HepG2 (cell line): ENCODE measurements around the gene QSOX1. TPM values are rescaled to one million over a fixed set of nuclear protein-coding genes. Genes with fewer than 3 reads are reported as not detected.
A peak's percentile ranks its signal among the peaks of the same experiment; 100 is the strongest.

Experiments
- BRCA1 ChIP-seq: sonication (generic); formaldehyde crosslinking; IDR thresholded peaks from 2 replicates; pipeline ENCODE4 v1.4.0; 2020; ENCODE audit warnings: missing genetic modification reagents
- CHCHD3 ChIP-seq: sonication (generic); formaldehyde crosslinking; IDR thresholded peaks from 2 replicates; pipeline ENCODE4 v1.8.0; 2022; ENCODE audit warnings: mild to moderate bottlenecking, missing genetic modification reagents, moderate library complexity
- ISL2 ChIP-seq: sonication (generic); formaldehyde crosslinking; IDR thresholded peaks from 2 replicates; pipeline ENCODE4 v1.5.0; 2020; ENCODE audit warnings: missing genetic modification reagents
- JUND ChIP-seq: sonication (generic); formaldehyde crosslinking; IDR thresholded peaks from 2 replicates; pipeline ENCODE4 v1.8.0; 2022; ENCODE audit warnings: mild to moderate bottlenecking, missing genetic modification reagents
- MED8 ChIP-seq: sonication (generic); formaldehyde crosslinking; IDR thresholded peaks from 2 replicates; pipeline ENCODE4 v1.8.1; 2023; ENCODE audit warnings: mild to moderate bottlenecking, missing genetic modification reagents; ENCODE audit not compliant: insufficient replicate concordance
- MEIS1 ChIP-seq: sonication (generic); formaldehyde crosslinking; IDR thresholded peaks from 2 replicates; pipeline ENCODE4 v1.9.0; 2021; ENCODE audit warnings: mild to moderate bottlenecking, missing genetic modification reagents, moderate library complexity, borderline replicate concordance
- NAIF1 ChIP-seq: sonication (generic); formaldehyde crosslinking; IDR thresholded peaks from 2 replicates; pipeline ENCODE4 v1.5.0; 2020; ENCODE audit warnings: mild to moderate bottlenecking, missing genetic modification reagents, borderline replicate concordance
- NCOA1 ChIP-seq: sonication (generic); formaldehyde crosslinking; IDR thresholded peaks from 2 replicates; pipeline ENCODE4 v1.9.0; 2021; ENCODE audit warnings: missing genetic modification reagents
- PHF20 ChIP-seq: sonication (generic); formaldehyde crosslinking; IDR thresholded peaks from 2 replicates; pipeline ENCODE4 v1.5.0; 2020; ENCODE audit warnings: mild to moderate bottlenecking, missing genetic modification reagents
- RBM22 ChIP-seq: fragments of 200-400 bp; formaldehyde crosslinking; optimal IDR thresholded peaks from 2 replicates; pipeline ENCODE3; 2017; ENCODE audit warnings: mild to moderate bottlenecking, low read length, moderate library complexity
- RFXANK ChIP-seq: IDR thresholded peaks from 2 replicates; pipeline ENCODE4 v1.6.1; 2016
- SMYD3 ChIP-seq: sonication (generic); formaldehyde crosslinking; IDR thresholded peaks from 2 replicates; pipeline ENCODE4 v1.8.1; 2023; ENCODE audit warnings: mild to moderate bottlenecking, missing genetic modification reagents
- SP5 ChIP-seq: IDR thresholded peaks from 2 replicates; pipeline ENCODE4 v1.6.1; 2016; ENCODE audit warnings: low read depth, borderline replicate concordance
- TEAD3 ChIP-seq: optimal IDR thresholded peaks from 2 replicates; pipeline ENCODE3; 2016; ENCODE audit warnings: borderline replicate concordance
- ZBTB42 ChIP-seq: sonication (generic); formaldehyde crosslinking; IDR thresholded peaks from 2 replicates; pipeline ENCODE4 v1.5.0; 2020; ENCODE audit warnings: mild to moderate bottlenecking, missing genetic modification reagents
- ZNF143 ChIP-seq: sonication (generic); formaldehyde crosslinking; IDR thresholded peaks from 2 replicates; pipeline ENCODE4 v1.4.0; 2020; ENCODE audit warnings: missing genetic modification reagents
- ZNF333 ChIP-seq: sonication (generic); formaldehyde crosslinking; IDR thresholded peaks from 2 replicates; pipeline ENCODE4 v1.4.0; 2020; ENCODE audit warnings: mild to moderate bottlenecking, missing genetic modification reagents, borderline replicate concordance
- ZNF367 ChIP-seq: sonication (generic); formaldehyde crosslinking; IDR thresholded peaks from 2 replicates; pipeline ENCODE4 v1.4.0; 2020; ENCODE audit warnings: missing genetic modification reagents, borderline replicate concordance
- ZNF720 ChIP-seq: sonication (generic); formaldehyde crosslinking; IDR thresholded peaks from 2 replicates; pipeline ENCODE4 v1.4.0; 2020; ENCODE audit warnings: missing genetic modification reagents
- ZNF792 ChIP-seq: IDR thresholded peaks from 2 replicates; pipeline ENCODE4 v1.6.1; 2016
- ZNF850 ChIP-seq: sonication (generic); formaldehyde crosslinking; conservative IDR thresholded peaks from 2 replicates; pipeline ENCODE4 v1.9.0; 2021; ENCODE audit warnings: mild to moderate bottlenecking, missing genetic modification reagents
- polyA plus RNA-seq, 8 experiments: library from polyadenylated mRNA; depleted of rRNA in 3 of 8; stranded (reverse) in 7 of 8; unstranded in 1 of 8; fragments of >200 nt; fragmentation: Illumina TruSeq in 4 of 8; extraction: Trizol in 4 of 8; gene quantifications; 2 replicates each; pipeline versions ENCODE4 v1.2.1 to v1.2.3, GENCODE V29; 2011 to 2016; ENCODE audit warnings: low read depth in 4 of 8, missing spikeins in 1 of 8, mixed read lengths in 1 of 8; ENCODE audit not compliant: insufficient read depth in 1 of 8
- total RNA-seq, 5 experiments: library from RNA; depleted of rRNA; stranded (reverse); fragments of >200 nt; fragmentation: Illumina TruSeq; extraction: Trizol; gene quantifications; 2 replicates each; pipeline ENCODE4 v1.2.3, GENCODE V29; 2016; ENCODE audit warnings: low read depth in 1 of 5
- TF ChIP-seq, protein P1 (sequence below): sonication (generic); formaldehyde crosslinking; IDR thresholded peaks from 2 replicates; pipeline ENCODE4 v1.8.0; 2022; ENCODE audit warnings: missing genetic modification reagents, low read depth, mild to moderate bottlenecking, borderline replicate concordance
- TF ChIP-seq, protein P2 (sequence below): sonication (generic); formaldehyde crosslinking; IDR thresholded peaks from 2 replicates; pipeline ENCODE4 v1.8.1; 2023; ENCODE audit warnings: mild to moderate bottlenecking, moderate library complexity, missing genetic modification reagents
- TF ChIP-seq, protein P3 (sequence below): sonication (generic); formaldehyde crosslinking; IDR thresholded peaks from 2 replicates; pipeline ENCODE4 v1.4.0; 2020; ENCODE audit warnings: missing genetic modification reagents
- TF ChIP-seq, protein P4 (sequence below): sonication (generic); formaldehyde crosslinking; IDR thresholded peaks from 2 replicates; pipeline ENCODE4 v1.4.0; 2020; ENCODE audit warnings: missing genetic modification reagents
- TF ChIP-seq, protein P5 (sequence below): sonication (generic); formaldehyde crosslinking; IDR thresholded peaks from 2 replicates; pipeline ENCODE4 v1.4.0; 2020; ENCODE audit warnings: low read depth, mild to moderate bottlenecking, missing genetic modification reagents
- TF ChIP-seq, protein P6 (sequence below): sonication (generic); formaldehyde crosslinking; IDR thresholded peaks from 2 replicates; pipeline ENCODE4 v1.5.0; 2020; ENCODE audit warnings: missing genetic modification reagents

Gene QSOX1
- total and polyA plus RNA-seq, 2 of the 13 experiments (the other 11 are each of a cell fraction or from before 2014, with no cell fraction given) = 6.8 to 40.2 TPM

DNA sequence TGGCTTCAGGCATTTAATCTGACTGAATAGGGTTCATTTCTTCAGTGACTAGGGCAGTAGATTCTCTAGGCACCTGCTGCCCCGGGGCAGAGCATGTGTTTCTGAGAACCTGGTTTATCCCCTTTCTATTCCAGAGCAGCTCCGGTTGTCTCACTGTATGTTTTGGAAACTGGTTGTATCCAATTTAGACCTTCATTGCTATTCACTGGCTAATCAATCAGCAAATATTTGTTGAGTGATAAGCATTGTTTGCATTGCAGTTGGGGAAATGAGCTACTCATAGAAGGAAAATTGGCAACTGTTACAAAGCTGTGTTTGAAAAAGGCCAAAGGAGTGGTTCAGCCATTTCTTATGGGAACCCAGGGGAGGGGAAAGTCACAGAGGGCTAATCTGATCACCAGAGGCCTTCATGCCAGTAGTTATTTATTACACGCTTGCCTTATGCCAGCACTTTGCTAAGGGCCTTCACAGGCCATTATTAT, 2.9 kb downstream of the QSOX1 start (continued):
- TF ChIP-seq, protein P1, sequence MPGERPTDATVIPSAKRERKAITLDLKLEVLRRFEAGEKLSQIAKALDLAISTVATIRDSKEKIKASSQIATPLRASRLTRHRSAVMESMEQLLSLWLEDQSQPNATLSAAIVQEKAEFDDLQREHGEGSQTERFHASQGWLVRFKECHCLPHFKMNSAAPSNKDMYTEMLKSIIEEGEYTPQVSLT = no peak
- no peak for TF ChIP-seq ZNF367 (CRISPR knock-in tag)
- TF ChIP-seq ZNF333 = no peak
- TF ChIP-seq, protein P2, sequence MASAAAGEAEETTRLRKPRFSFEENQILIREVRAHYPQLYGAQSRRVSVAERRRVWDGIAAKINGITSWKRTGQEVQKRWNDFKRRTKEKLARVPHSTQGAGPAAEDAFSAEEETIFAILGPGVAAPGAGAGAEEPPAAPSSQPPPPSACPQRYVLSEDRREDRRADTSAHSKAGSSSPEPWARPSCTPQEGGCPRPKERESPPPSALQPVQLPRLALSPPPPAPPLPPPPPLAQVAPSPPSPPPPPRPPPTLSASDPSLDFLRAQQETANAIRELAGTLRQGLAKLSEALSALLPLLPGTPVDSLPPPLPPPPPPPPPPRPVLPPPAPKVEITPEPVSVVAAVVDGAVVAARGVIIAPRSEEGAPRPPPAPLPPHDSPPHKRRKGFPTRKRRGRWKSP (CRISPR knock-in tag) = 0 out of 2 replicates have a peak, but pooled peaks have one; percentile 31
- TF ChIP-seq ZNF792 (CRISPR knock-in tag) = peak; percentile 52; the same call in 1 of the 2 replicates
- no peak for TF ChIP-seq JUND (CRISPR knock-in tag)
- peak; percentile 63; the same call in 1 of the 2 replicates for TF ChIP-seq MEIS1 (CRISPR knock-in tag)
- no peak for TF ChIP-seq BRCA1 (CRISPR knock-in tag)
- TF ChIP-seq NAIF1 (CRISPR knock-in tag) = no peak
- TF ChIP-seq CHCHD3 (CRISPR knock-in tag) = no peak
- no peak for TF ChIP-seq ZNF143 (CRISPR knock-in tag)
- TF ChIP-seq, protein P3, sequence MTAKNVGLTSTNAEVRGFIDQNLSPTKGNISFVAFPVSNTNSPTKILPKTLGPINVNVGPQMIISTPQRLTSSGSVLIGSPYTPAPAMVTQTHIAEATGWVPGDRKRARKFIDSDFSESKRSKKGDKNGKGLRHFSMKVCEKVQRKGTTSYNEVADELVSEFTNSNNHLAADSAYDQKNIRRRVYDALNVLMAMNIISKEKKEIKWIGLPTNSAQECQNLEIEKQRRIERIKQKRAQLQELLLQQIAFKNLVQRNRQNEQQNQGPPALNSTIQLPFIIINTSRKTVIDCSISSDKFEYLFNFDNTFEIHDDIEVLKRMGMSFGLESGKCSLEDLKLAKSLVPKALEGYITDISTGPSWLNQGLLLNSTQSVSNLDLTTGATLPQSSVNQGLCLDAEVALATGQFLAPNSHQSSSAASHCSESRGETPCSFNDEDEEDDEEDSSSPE = no peak
- TF ChIP-seq RFXANK (CRISPR knock-in tag) = no peak
- TF ChIP-seq ZNF720 = no peak
- TF ChIP-seq RBM22 = no peak
- TF ChIP-seq, protein P4, sequence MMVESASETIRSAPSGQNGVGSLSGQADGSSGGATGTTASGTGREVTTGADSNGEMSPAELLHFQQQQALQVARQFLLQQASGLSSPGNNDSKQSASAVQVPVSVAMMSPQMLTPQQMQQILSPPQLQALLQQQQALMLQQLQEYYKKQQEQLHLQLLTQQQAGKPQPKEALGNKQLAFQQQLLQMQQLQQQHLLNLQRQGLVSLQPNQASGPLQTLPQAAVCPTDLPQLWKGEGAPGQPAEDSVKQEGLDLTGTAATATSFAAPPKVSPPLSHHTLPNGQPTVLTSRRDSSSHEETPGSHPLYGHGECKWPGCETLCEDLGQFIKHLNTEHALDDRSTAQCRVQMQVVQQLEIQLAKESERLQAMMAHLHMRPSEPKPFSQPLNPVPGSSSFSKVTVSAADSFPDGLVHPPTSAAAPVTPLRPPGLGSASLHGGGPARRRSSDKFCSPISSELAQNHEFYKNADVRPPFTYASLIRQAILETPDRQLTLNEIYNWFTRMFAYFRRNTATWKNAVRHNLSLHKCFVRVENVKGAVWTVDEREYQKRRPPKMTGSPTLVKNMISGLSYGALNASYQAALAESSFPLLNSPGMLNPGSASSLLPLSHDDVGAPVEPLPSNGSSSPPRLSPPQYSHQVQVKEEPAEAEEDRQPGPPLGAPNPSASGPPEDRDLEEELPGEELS (CRISPR knock-in tag) = peak; percentile 84
- TF ChIP-seq SMYD3 = no peak
- TF ChIP-seq, protein P5, sequence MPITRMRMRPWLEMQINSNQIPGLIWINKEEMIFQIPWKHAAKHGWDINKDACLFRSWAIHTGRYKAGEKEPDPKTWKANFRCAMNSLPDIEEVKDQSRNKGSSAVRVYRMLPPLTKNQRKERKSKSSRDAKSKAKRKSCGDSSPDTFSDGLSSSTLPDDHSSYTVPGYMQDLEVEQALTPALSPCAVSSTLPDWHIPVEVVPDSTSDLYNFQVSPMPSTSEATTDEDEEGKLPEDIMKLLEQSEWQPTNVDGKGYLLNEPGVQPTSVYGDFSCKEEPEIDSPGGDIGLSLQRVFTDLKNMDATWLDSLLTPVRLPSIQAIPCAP (CRISPR knock-in tag) = no peak
- TF ChIP-seq TEAD3 (CRISPR knock-in tag) = peak; percentile 67
- no peak for TF ChIP-seq MED8 (CRISPR knock-in tag)
- peak; percentile 88 for TF ChIP-seq SP5
- TF ChIP-seq PHF20 = no peak
- TF ChIP-seq ISL2 (CRISPR knock-in tag) = peak; percentile 93
- no peak for TF ChIP-seq ZBTB42 (CRISPR knock-in tag)
- TF ChIP-seq, protein P6, sequence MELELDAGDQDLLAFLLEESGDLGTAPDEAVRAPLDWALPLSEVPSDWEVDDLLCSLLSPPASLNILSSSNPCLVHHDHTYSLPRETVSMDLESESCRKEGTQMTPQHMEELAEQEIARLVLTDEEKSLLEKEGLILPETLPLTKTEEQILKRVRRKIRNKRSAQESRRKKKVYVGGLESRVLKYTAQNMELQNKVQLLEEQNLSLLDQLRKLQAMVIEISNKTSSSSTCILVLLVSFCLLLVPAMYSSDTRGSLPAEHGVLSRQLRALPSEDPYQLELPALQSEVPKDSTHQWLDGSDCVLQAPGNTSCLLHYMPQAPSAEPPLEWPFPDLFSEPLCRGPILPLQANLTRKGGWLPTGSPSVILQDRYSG (CRISPR knock-in tag) = no peak
- TF ChIP-seq ZNF850 (CRISPR knock-in tag) = no peak
- TF ChIP-seq NCOA1 (CRISPR knock-in tag) = no peak
